GM21737 (cell line): ENCODE data around the gene SERTAD1.

Source experiments
- ATAC-seq: cut with Tn5 transposase; IDR thresholded peaks from one replicate; pipeline ENCODE4 v1.9.1; 2021; ENCODE audit warnings: mild to moderate bottlenecking, moderate library complexity; ENCODE audit not compliant: unreplicated experiment

Gene SERTAD1

GRCh38 chr19:40380199-40381037 is 45.4 kb downstream of the SERTAD1 start:
- ATAC-seq, result no peak

DNA sequence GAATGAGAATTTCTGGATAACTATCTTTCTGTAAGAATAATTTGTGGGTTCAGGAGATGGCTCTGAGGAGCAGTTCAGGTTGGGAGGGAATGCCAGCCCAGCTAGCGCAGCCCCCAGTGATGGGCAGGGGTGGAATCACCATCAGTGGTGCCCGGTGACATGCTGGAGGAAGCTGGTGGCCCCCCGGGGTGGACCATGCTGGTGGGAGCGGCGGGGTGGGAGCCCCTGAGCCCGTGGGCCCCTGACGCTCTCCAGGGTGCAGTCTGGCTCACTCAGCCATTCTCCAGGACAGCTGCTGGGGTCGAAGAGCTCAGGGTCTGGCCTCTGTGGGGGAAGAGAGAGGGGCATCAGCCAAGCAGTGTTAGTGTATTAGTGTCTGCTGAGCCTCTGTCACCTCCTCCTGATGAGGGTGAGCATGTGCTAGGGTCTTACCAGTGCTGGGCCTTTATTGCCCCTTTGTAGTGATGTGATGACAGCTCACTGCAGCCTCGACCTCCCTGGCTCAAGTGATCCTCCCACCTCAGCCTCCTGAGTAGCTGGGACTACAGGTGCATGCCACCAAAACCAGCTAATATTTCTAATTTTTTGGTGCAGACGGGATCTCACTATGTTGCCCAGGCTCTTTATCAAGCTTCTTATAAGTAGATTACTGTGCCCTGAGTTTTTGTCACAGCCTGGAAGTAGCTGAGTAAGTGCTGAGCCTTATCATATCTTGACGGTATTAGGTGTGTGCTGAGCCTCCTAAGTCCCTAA is 46.2 kb downstream of the SERTAD1 start:
- no peak for ATAC-seq

- ATAC-seq, result no peak
Observed at GRCh38 chr19:40378509-40378908, 47.3 kb downstream of the SERTAD1 start.

DNA sequence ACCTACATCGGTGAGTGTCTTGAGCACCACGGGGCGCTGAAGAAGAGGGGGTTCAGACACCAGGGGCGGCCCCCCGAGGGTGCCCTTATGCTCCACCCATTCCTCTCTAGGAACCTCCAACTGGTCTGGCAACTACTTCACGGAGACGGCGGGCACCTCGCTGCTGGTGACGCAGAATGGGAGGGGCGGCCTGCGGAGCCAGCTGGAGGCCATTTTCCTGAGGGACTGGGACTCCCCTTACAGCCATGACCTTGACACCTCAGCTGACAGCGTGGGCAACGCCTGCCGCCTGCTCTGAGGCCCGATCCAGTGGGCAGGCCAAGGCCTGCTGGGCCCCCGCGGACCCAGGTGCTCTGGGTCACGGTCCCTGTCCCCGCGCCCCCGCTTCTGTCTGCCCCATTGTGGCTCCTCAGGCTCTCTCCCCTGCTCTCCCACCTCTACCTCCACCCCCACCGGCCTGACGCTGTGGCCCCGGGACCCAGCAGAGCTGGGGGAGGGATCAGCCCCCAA is 47.9 kb downstream of the SERTAD1 start:
- no peak for ATAC-seq

GRCh38 chr19:40376286-40376862 is 49.4 kb downstream of the SERTAD1 start:
- no peak for ATAC-seq

GRCh38 chr19:40374084-40374483 is 51.7 kb downstream of the SERTAD1 start:
- no peak for ATAC-seq

DNA sequence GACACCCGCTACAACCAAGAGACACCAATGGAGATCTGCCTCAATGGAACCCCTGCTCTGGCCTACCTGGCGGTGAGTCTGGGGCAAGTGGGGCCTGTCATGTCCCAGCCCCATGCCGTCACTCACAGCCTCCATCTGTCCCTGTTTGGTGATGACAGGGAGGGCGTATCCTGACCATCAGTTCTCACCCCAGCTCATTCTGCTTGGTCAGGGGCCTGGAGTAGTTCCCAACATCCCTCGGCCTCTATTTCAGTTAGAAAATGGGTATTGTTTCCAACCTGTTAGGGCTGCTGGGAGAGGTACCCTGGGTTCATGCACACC is 54.0 kb downstream of the SERTAD1 start:
- no peak for ATAC-seq
